NT2/D1 (cell line): Measurements from ENCODE around the gene MROH2B.

ENCODE experiments used
- DNase-seq: peaks from one replicate; pipeline ENCODE4 v3.0.0-alpha.2; 2011; ENCODE audit warnings: low read depth, low spot score
- H3K27me3 ChIP-seq: 2 replicates; pipeline ENCODE4 v1.6.0; 2011; ENCODE audit warnings: mild to moderate bottlenecking; ENCODE audit not compliant: insufficient read length, insufficient read depth
- H3K36me3 ChIP-seq: 2 replicates; pipeline ENCODE4 v1.6.1; 2011; ENCODE audit warnings: mild to moderate bottlenecking, low read length, mixed read lengths; ENCODE audit not compliant: insufficient read depth, insufficient read length
- H3K4me1 ChIP-seq: 2 replicates; pipeline ENCODE4 v1.5.1; 2011; ENCODE audit not compliant: insufficient read depth, insufficient read length
- H3K4me3 ChIP-seq: 2 replicates; pipeline ENCODE4 v1.5.1; 2011; ENCODE audit warnings: low read depth; ENCODE audit not compliant: insufficient read length
- H3K9ac ChIP-seq: 2 replicates; pipeline ENCODE4 v1.6.0; 2011; ENCODE audit warnings: low read depth; ENCODE audit not compliant: insufficient read length
- H3K9me3 ChIP-seq: 2 replicates; pipeline ENCODE4 v1.5.1; 2011; ENCODE audit warnings: mild to moderate bottlenecking, low read length; ENCODE audit not compliant: insufficient read depth
- SUZ12 ChIP-seq: IDR thresholded peaks from 2 replicates; pipeline ENCODE4 v1.6.1; 2011; ENCODE audit not compliant: insufficient read length, insufficient read depth; ENCODE audit errors: extremely low read depth
- YY1 ChIP-seq: IDR thresholded peaks from 2 replicates; pipeline ENCODE4 v1.6.1; 2011; ENCODE audit not compliant: insufficient read length, insufficient read depth
- ZNF274 ChIP-seq: IDR thresholded peaks from 2 replicates; pipeline ENCODE4 v1.6.1; 2011; ENCODE audit warnings: mild to moderate bottlenecking, low read depth, low read length

Gene MROH2B

DNA sequence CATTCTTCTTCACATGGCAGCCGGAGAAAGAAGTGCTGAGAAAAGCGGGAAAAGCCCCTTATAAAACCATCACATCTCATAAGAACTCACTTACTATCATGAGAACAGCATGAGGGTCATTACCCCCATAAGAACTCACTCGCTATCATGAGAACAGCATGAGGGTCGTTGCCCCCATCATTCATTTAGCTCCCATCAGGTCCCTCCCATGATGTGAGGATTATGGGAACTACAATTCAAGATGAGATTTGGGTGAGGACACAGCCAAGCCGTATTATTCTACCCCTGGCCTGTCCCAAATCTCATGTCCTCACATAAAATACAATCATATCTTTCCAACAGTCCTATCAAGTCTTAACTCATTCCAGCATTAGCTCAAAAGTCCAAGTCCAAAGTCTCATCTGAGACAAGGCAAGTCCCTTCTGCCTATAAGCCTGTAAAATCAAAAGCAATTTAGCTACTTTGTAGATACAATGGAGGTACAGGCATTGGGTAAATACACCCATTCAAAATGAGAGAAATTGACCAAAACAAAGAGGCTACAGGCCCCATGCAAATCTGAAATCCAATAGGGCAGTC lies 79.1 kb downstream of the MROH2B start:
- H3K27me3 ChIP-seq = no peaks in the 10 kb centered on the region
- H3K9ac ChIP-seq = no peak overlapping the region
- H3K9me3 ChIP-seq = no peaks in the 10 kb centered on the region
- TF ChIP-seq SUZ12 (no peak), ZNF274 (no peak), YY1 (no peak)
- H3K4me1 ChIP-seq = no peaks in the 10 kb centered on the region
- no peak for DNase-seq
- H3K4me3 ChIP-seq = no peak overlapping the region
- no peaks in the 10 kb centered on the region for H3K36me3 ChIP-seq

DNA sequence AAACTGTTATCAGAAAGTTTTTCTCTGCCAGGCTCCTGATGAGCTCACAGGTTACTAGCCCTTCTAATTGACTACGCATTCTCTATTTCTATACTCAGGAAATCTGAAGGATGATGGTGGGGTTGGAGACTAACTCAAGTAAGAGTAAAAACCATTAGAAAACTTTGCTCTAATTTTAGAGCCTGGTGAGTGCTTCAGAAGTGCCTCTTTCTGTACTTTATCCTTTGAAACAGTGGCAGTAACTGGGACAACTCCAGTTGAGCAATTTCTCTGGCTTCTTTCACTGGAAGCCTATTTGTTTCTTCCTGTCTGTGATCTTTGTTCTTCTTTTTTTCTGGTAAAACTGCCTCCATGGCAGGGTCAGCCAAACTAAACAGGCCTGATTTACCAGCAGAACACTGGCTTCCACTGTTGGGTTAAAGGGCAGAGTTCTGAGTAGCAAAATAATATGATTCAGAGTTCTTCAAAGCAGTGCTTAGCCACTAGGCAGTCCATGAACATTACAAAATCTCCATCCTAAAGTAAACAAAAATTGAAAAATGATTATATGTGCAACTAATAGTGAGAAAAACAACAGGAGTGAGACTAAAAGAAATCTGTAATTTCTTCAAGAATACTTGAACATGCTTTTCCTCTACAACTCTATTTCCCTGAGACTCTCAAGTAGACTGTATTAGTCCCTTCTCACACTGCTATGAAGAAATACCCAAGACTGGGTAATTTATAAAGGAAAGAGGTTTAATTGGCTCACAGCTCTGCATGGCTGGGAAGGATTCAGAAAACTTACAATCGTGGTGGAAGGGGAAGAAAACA lies 79.8 kb downstream of the MROH2B start:
- no peaks in the 10 kb centered on the region for H3K27me3 ChIP-seq
- H3K4me3 ChIP-seq = no peak overlapping the region
- no peaks in the 10 kb centered on the region for H3K9me3 ChIP-seq
- no peaks in the 10 kb centered on the region for H3K4me1 ChIP-seq
- H3K36me3 ChIP-seq = no peaks in the 10 kb centered on the region
- H3K9ac ChIP-seq = no peak overlapping the region
- TF ChIP-seq ZNF274 (no peak), SUZ12 (no peak), YY1 (no peak)
- DNase-seq = no peak

- Histone ChIP-seq H3K9ac (no peak overlapping the region), H3K4me3 (no peak overlapping the region), H3K4me1 (no peaks in the 10 kb centered on the region), H3K27me3 (no peaks in the 10 kb centered on the region), H3K36me3 (no peaks in the 10 kb centered on the region), H3K9me3 (no peaks in the 10 kb centered on the region)
- no peak for DNase-seq
- TF ChIP-seq SUZ12 (no peak), YY1 (no peak), ZNF274 (no peak)
These were observed 82.2 kb downstream of the MROH2B start for GRCh38 chr5:40988746-40989510.

DNA sequence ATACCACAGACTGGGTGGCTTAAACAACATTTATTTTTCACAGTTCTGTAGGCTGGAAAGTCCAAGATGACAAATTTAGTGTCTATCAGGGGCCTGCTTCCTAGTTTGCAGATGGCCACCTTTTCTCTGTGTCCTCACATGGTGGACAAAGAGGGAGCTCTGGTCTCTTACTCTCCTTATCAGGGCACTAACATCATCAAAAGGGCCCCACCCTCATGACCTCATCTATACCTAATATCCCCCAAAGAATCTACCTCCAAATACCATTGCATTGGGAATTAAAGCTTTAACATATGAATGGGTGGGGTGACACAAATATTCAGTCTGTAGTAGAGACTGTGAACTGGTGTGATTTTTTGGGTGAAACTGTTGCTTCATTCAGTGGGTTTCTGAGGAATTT lies 83.8 kb downstream of the MROH2B start:
- no peak for DNase-seq
- H3K4me3 ChIP-seq = no peak overlapping the region

DNA sequence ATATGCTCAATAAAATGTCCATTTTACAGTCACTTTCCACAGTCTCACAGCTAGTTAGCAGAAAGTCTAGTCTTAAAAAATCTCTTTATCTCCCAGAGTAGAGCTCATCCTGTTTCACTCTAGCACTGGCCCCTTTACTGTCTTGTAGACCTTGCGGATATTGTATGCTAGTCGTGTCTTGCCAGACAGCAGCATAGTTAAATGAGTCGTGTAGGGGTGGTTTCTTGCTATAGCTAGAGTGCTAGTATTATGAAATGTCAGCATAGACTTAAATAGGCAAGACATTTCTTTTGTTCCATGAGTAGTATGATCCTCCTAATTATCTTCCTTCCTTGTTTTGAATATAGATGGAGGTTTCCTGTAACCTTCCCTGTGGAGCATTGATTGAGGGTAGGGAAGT lies 84.5 kb downstream of the MROH2B start:
- H3K36me3 ChIP-seq = no peaks in the 10 kb centered on the region
- TF ChIP-seq SUZ12 = no peak
- TF ChIP-seq YY1 = no peak
- no peak for TF ChIP-seq ZNF274

More for the DNA sequence above, 83.8 kb downstream of the MROH2B start:
- Histone ChIP-seq H3K36me3 (no peaks in the 10 kb centered on the region), H3K9ac (no peak overlapping the region), H3K27me3 (no peaks in the 10 kb centered on the region), H3K4me1 (no peaks in the 10 kb centered on the region), H3K9me3 (no peaks in the 10 kb centered on the region)
- no peak for TF ChIP-seq ZNF274
- TF ChIP-seq YY1 = no peak
- no peak for TF ChIP-seq SUZ12

GRCh38 chr5:40985501-40985900 lies 85.6 kb downstream of the MROH2B start:
- Histone ChIP-seq H3K4me3 (no peak overlapping the region), H3K9me3 (no peaks in the 10 kb centered on the region), H3K4me1 (no peaks in the 10 kb centered on the region), H3K27me3 (no peaks in the 10 kb centered on the region), H3K36me3 (no peaks in the 10 kb centered on the region), H3K9ac (no peak overlapping the region)
- DNase-seq = no peak
- no peak for TF ChIP-seq YY1
- no peak for TF ChIP-seq SUZ12
- TF ChIP-seq ZNF274 = no peak

More for the DNA sequence above, 84.5 kb downstream of the MROH2B start:
- no peak for DNase-seq
- Histone ChIP-seq H3K27me3 (no peaks in the 10 kb centered on the region), H3K4me3 (no peak overlapping the region), H3K9ac (no peak overlapping the region), H3K4me1 (no peaks in the 10 kb centered on the region), H3K9me3 (no peaks in the 10 kb centered on the region)

DNA sequence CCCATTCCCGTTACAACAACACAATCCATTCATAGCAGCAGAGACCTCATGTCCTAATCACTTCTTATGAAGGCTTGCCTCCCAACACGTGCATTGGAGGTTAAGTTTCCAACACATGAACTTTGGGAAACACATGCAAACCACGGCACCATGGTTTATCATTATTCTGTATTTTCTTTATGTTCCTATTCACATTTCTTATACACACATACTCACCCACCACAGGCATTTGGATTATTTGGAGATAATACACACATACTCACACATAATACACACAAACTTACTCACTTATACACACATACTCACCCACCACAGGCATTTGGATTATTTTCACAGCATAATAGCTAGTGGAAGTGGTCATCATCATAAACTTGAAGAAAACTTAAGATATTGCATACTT lies 86.3 kb downstream of the MROH2B start:
- Histone ChIP-seq H3K36me3 (no peaks in the 10 kb centered on the region), H3K27me3 (no peaks in the 10 kb centered on the region), H3K4me1 (no peaks in the 10 kb centered on the region), H3K4me3 (no peak overlapping the region), H3K9me3 (no peaks in the 10 kb centered on the region), H3K9ac (no peak overlapping the region)
- TF ChIP-seq SUZ12 (no peak), YY1 (no peak), ZNF274 (no peak)
- DNase-seq = no peak
